Endothelial cell of umbilical vein (primary cell): ENCODE measurements around the gene RNU2-63P.

Source experiments
- EZH2 ChIP-seq: IDR thresholded peaks from 2 replicates; pipeline ENCODE4 v1.6.1; 2012; ENCODE audit warnings: borderline replicate concordance, low read depth, mild to moderate bottlenecking, moderate library complexity, low read length, inconsistent platforms; ENCODE audit not compliant: severe bottlenecking
- POLR2A ChIP-seq: IDR thresholded peaks from 2 replicates; pipeline ENCODE4 v1.6.1; 2012; ENCODE audit warnings: low read depth, mild to moderate bottlenecking, control low read depth, low read length
- POLR2AphosphoS5 ChIP-seq: IDR thresholded peaks from 2 replicates; pipeline ENCODE4 v1.6.1; 2012; ENCODE audit warnings: low read depth, mild to moderate bottlenecking, control low read depth, low read length, moderate library complexity; ENCODE audit not compliant: insufficient read depth
- TF ChIP-seq, protein P1 (sequence below), 2 donors: IDR thresholded peaks; 1 replicate in 1 of 2; 2 replicates in 1 of 2; pipeline ENCODE4 v1.5.1; 2011; ENCODE audit warnings: low read length in 2 of 2, mild to moderate bottlenecking in 2 of 2, moderate library complexity in 2 of 2, control low read depth in 1 of 2, inconsistent platforms in 1 of 2, low read depth in 1 of 2; ENCODE audit not compliant: insufficient read depth in 1 of 2; ENCODE audit errors: extremely low read depth in 1 of 2

DNA sequence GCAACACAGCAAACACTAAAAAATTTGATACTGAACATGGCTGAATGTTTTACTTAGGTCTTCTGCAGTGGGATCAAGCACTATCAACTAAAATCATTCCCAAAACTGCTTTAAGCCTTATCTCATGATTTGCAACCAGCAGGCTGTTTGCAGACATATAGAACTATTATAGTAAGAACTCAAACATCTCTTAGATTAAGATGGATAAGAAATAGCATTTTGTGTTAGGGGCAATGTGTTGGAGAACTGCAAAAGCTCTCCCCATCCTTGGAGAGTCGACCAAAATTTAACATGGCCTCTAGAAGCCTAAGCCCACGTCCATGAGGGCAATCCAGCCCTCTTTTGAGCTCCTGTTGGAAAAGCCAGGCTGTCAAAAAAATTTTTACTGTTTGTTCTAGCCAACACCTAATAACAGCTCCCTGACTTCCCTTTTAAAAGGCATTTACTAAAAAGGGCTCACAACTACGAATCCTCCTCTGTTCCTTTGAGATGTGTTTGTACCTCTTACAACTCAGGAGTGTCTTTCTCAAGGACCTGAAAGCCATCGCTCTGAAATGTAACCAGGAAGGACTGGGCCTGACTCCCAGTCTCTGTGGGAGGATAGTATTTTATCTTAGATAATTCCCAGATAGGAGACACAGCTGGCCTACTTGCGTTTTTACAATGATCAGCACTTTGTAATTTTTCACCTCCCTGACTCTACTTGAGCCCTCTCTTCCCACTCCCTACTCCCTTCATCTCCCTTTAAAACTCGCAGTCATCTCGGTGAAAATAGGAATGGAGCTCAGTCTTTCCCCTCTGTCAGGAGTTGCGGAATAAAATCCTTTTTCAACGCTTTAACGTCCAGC, 37.8 kb upstream of the RNU2-63P start:
- no peak for TF ChIP-seq POLR2AphosphoS5
- TF ChIP-seq POLR2A, result no peak
- TF ChIP-seq, protein P1, sequence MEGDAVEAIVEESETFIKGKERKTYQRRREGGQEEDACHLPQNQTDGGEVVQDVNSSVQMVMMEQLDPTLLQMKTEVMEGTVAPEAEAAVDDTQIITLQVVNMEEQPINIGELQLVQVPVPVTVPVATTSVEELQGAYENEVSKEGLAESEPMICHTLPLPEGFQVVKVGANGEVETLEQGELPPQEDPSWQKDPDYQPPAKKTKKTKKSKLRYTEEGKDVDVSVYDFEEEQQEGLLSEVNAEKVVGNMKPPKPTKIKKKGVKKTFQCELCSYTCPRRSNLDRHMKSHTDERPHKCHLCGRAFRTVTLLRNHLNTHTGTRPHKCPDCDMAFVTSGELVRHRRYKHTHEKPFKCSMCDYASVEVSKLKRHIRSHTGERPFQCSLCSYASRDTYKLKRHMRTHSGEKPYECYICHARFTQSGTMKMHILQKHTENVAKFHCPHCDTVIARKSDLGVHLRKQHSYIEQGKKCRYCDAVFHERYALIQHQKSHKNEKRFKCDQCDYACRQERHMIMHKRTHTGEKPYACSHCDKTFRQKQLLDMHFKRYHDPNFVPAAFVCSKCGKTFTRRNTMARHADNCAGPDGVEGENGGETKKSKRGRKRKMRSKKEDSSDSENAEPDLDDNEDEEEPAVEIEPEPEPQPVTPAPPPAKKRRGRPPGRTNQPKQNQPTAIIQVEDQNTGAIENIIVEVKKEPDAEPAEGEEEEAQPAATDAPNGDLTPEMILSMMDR (IDR thresholded peaks at IDR 0.05; ENCODE audit: extremely low read depth in 1 of 2, insufficient read depth in 1 of 2, low read depth in 1 of 2, low read length in 2 of 2), result no peak
- TF ChIP-seq EZH2, result no peak
